Endothelial cell of umbilical vein (primary cell): Measurements from ENCODE around the gene MFSD6L. TPM values are rescaled to one million over a fixed set of nuclear protein-coding genes. Genes with fewer than 3 reads are reported as not detected.

ENCODE experiments used
- BruUV-seq: library from RNA; stranded (reverse); fragments of 400-500 nt; replicated peaks from 2 replicates; lab custom pipeline; 2021; lab: Mats Ljungman, UMichigan
- CTCF ChIA-PET: fragments of 300-600, 350-600 bp; sonication (Branson Sonifier 250); formaldehyde crosslinking; loops from one replicate; lab custom pipeline; 2021; ENCODE audit warnings: antibody characterized with exemption, inconsistent platforms; lab: Charles Lee
- POLR2A ChIA-PET: fragments of 300-600, 350-600 bp; sonication (Branson Sonifier 250); formaldehyde crosslinking; loops from one replicate; lab custom pipeline; 2021; ENCODE audit warnings: antibody characterized with exemption, inconsistent platforms; lab: Charles Lee
- DNase-seq: peaks from one replicate; pipeline ENCODE4 v3.0.0-alpha.2; 2011; ENCODE audit warnings: low read depth, low spot score
- FAIRE-seq: peaks from 2 replicates; lab custom pipeline; 2011; peaks lifted over from hg19 to GRCh38; lab: Jason Lieb, UNC
- H2AFZ ChIP-seq: 2 replicates; pipeline ENCODE4 v1.6.0; 2012; ENCODE audit warnings: low read depth, low read length, control low read depth, inconsistent platforms
- H3K27ac ChIP-seq: 2 replicates; pipeline ENCODE4 v1.5.1; 2011; ENCODE audit warnings: low read depth, mild to moderate bottlenecking, control low read depth, low read length, moderate library complexity; ENCODE audit not compliant: insufficient read depth
- H3K27me3 ChIP-seq, 2 experiments: 2 replicates each; pipeline versions ENCODE4 v1.6.0 to v1.6.1; 2011; ENCODE audit warnings: low read length in 2 of 2, mixed read lengths in 1 of 2; ENCODE audit not compliant: control insufficient read depth in 2 of 2, insufficient read depth in 2 of 2
- H3K36me3 ChIP-seq, 2 experiments: 2 replicates in 1 of 2; 3 replicates in 1 of 2; pipeline ENCODE4 v1.5.1; 2011; ENCODE audit warnings: low read length in 2 of 2, mild to moderate bottlenecking in 1 of 2, moderate library complexity in 1 of 2; ENCODE audit not compliant: control insufficient read depth in 2 of 2, insufficient read depth in 2 of 2; ENCODE audit errors: extremely low read depth in 1 of 2
- H3K4me1 ChIP-seq: 3 replicates; pipeline ENCODE4 v1.5.1; 2011; ENCODE audit warnings: mild to moderate bottlenecking, low read length; ENCODE audit not compliant: control insufficient read depth, insufficient read depth; ENCODE audit errors: extremely low read depth
- H3K4me2 ChIP-seq: 2 replicates; pipeline ENCODE4 v1.6.1; 2011; ENCODE audit warnings: low read length, control low read depth, mixed read lengths; ENCODE audit not compliant: insufficient read depth
- H3K4me3 ChIP-seq, 3 experiments: fragments of 200-600 bp in 1 of 3; sonication (generic), shearing (Covaris generic) in 1 of 3; replicated peaks in 1 of 3; 2 replicates each; pipeline ENCODE4 v1.5.1; 2011 to 2016; ENCODE audit warnings: control low read depth in 3 of 3, low read length in 3 of 3, mild to moderate bottlenecking in 2 of 3, inconsistent platforms in 1 of 3, low read depth in 1 of 3, moderate library complexity in 1 of 3; ENCODE audit not compliant: insufficient read depth in 1 of 3
- H3K79me2 ChIP-seq: 2 replicates; pipeline ENCODE4 v1.6.0; 2012; ENCODE audit warnings: low read length, inconsistent platforms; ENCODE audit not compliant: control insufficient read depth, insufficient read depth
- H3K9ac ChIP-seq: replicated peaks from 2 replicates; pipeline ENCODE3; 2011; ENCODE audit warnings: low read length, control low read depth; ENCODE audit not compliant: insufficient read depth; ENCODE audit errors: extremely low read depth
- H3K9me1 ChIP-seq: replicated peaks from 3 replicates; pipeline ENCODE4 v1.6.0; 2011; ENCODE audit warnings: mild to moderate bottlenecking, low read length; ENCODE audit not compliant: control insufficient read depth, insufficient read depth; ENCODE audit errors: extremely low read depth
- H3K9me3 ChIP-seq: replicated peaks from 2 replicates; pipeline ENCODE4 v1.5.1; 2012; ENCODE audit warnings: low read length, inconsistent platforms; ENCODE audit not compliant: control insufficient read depth, insufficient read depth
- H4K20me1 ChIP-seq: replicated peaks from 2 replicates; pipeline ENCODE3; 2011; ENCODE audit warnings: mild to moderate bottlenecking, low read length; ENCODE audit not compliant: control insufficient read depth, insufficient read depth; ENCODE audit errors: extremely low read depth
- CTCF ChIP-seq, 2 donors: IDR thresholded peaks; 1 replicate in 1 of 2; 2 replicates in 1 of 2; pipeline ENCODE4 v1.5.1; 2011; ENCODE audit warnings: low read length in 2 of 2, mild to moderate bottlenecking in 2 of 2, moderate library complexity in 2 of 2, control low read depth in 1 of 2, inconsistent platforms in 1 of 2, low read depth in 1 of 2; ENCODE audit not compliant: insufficient read depth in 1 of 2; ENCODE audit errors: extremely low read depth in 1 of 2
- EZH2 ChIP-seq: IDR thresholded peaks from 2 replicates; pipeline ENCODE4 v1.6.1; 2012; ENCODE audit warnings: borderline replicate concordance, low read depth, mild to moderate bottlenecking, moderate library complexity, low read length, inconsistent platforms; ENCODE audit not compliant: severe bottlenecking
- FOS ChIP-seq: IDR thresholded peaks from 2 replicates; pipeline ENCODE4 v1.6.1; 2011; ENCODE audit warnings: mild to moderate bottlenecking, low read length, moderate library complexity, borderline replicate concordance; ENCODE audit not compliant: insufficient read depth
- GATA2 ChIP-seq: IDR thresholded peaks from 2 replicates; pipeline ENCODE4 v1.7.0; 2011; ENCODE audit warnings: low read depth, mild to moderate bottlenecking, moderate library complexity, mixed read lengths, low read length; ENCODE audit not compliant: insufficient read length, insufficient read depth
- JUN ChIP-seq: IDR thresholded peaks from 2 replicates; pipeline ENCODE4 v1.6.1; 2011; ENCODE audit warnings: borderline replicate concordance, low read depth; ENCODE audit not compliant: insufficient read length, insufficient read depth
- MYC ChIP-seq: IDR thresholded peaks from one replicate; pipeline ENCODE4 v1.6.1; 2011; ENCODE audit warnings: mild to moderate bottlenecking, low read depth, low read length
- POLR2A ChIP-seq: IDR thresholded peaks from 2 replicates; pipeline ENCODE4 v1.6.1; 2012; ENCODE audit warnings: low read depth, mild to moderate bottlenecking, control low read depth, low read length
- dilution Hi-C: fragments of 300-500 bp; cut with MboI; formaldehyde crosslinking; loops from one replicate; pipeline ENCODE4 v1.15.0; 2019; ENCODE audit warnings: low sequenced_read_pairs; ENCODE audit not compliant: extremely low pct_ligation_motif_present
- intact Hi-C: fragments of 100-400 bp; cut with micrococcal nuclease; formaldehyde crosslinking; loops from one replicate; pipeline ENCODE4 v1.10.0; 2022
- polyA plus RNA-seq, 4 experiments: library from polyadenylated mRNA; depleted of rRNA in 3 of 4; stranded (reverse) in 3 of 4; unstranded in 1 of 4; fragments of >200 nt; gene quantifications; 2 replicates each; pipeline versions ENCODE4 v1.2.1 to v1.2.3, GENCODE V29; 2011 to 2012; ENCODE audit warnings: missing spikeins in 1 of 4
- total RNA-seq: library from RNA; stranded (reverse); gene quantifications from 2 replicates; pipeline ENCODE4 v1.2.3, GENCODE V29; 2021

The MFSD6L gene
- total and polyA plus RNA-seq, 2 donors (not counting 3 experiments of a cell fraction or from before 2014, with no cell fraction given): not detected

GRCh38 chr17:8797621-8798175, 1.5 kb downstream of the MFSD6L start:
- BruUV-seq: no TSS peak
- FAIRE-seq (no peak), DNase-seq (no peak)
- Histone ChIP-seq H2AFZ (no peak overlapping the region), H3K4me3 (no peak overlapping the region), H3K79me2 (no peaks in the 10 kb centered on the region), H3K9me1 (no peaks in the 10 kb centered on the region), H3K36me3 (no peaks in the 10 kb centered on the region), H4K20me1 (no peaks in the 10 kb centered on the region), H3K4me2 (no peak overlapping the region), H3K9ac (no peak overlapping the region), H3K9me3 (no peaks in the 10 kb centered on the region), H3K27ac (no peak overlapping the region), H3K4me1 (no peaks in the 10 kb centered on the region), H3K27me3 (peaks cover 4 to 5% of the 10 kb centered on the region in 2 experiments)
- ChIA-PET CTCF (interaction anchor here (2.6 kb wide), 1 partner anchor 12 kb away, joined by 10 read pairs; no protein-coding TSS in a partner anchor), POLR2A (no interaction called here)
- TF ChIP-seq JUN (no peak), EZH2 (no peak), POLR2A (no peak), MYC (no peak), FOS (no peak), CTCF (IDR thresholded peaks at IDR 0.05; ENCODE audit: extremely low read depth in 1 of 2, insufficient read depth in 1 of 2, low read depth in 1 of 2, low read length in 2 of 2) (no peak), GATA2 (no peak)
- dilution Hi-C loops (no loop called here), intact Hi-C loops (no loop called here)
